Dermis microvascular lymphatic vessel endothelial cell (primary cell): ENCODE results near the gene FER1L5. TPM values are rescaled to one million over a fixed set of nuclear protein-coding genes. Genes with fewer than 3 reads are reported as not detected.

Source experiments
- DNase-seq, 2 donors: peaks; one replicate each; pipeline versions ENCODE4 v3.0.0 to v3.0.0-alpha.2; 2010; ENCODE audit warnings: low read depth in 2 of 2
- total RNA-seq: library from RNA; depleted of rRNA; stranded (reverse); fragments of >200 nt; gene quantifications from 2 replicates; pipeline ENCODE4 v1.2.1, GENCODE V29; 2014

FER1L5 gene
- total RNA-seq, 1 donor from 2014 or later = not detected

GRCh38 chr2:96739633-96740428 lies 97.3 kb downstream of the FER1L5 start, which contains the start of gene LMAN2L:
Gene LMAN2L (minus strand): TSS chr2:96740064. CDS start chr2:96740040, 24 bp downstream.
- peak; percentile 93 to 98 for DNase-seq

- DNase-seq = no peak
Measured at GRCh38 chr2:96747061-96747617, 104.6 kb downstream of the FER1L5 start.

GRCh38 chr2:96751800-96752199 lies 109.2 kb downstream of the FER1L5 start:
- DNase-seq = no peak

- no peak for DNase-seq
Measured at GRCh38 chr2:96753661-96754282, 111.2 kb downstream of the FER1L5 start.

GRCh38 chr2:96754317-96754716 lies 111.8 kb downstream of the FER1L5 start:
- DNase-seq = no peak

Other genes with a start within 250 kb of the FER1L5 start
- gene NEURL3, start 137.4 kb upstream of the FER1L5 start, total RNA-seq = 0.13 TPM in 2 replicates
- gene ARID5A, start 106.0 kb upstream of the FER1L5 start, total RNA-seq = 9.6 and 13.1 TPM in 2 replicates
- gene KANSL3, start 4.5 kb upstream of the FER1L5 start, total RNA-seq = 18.5 and 26.3 TPM in 2 replicates
- gene LMAN2L, start 97.3 kb downstream of the FER1L5 start, total RNA-seq = 14.8 and 20.6 TPM in 2 replicates
- gene CNNM4, start 118.1 kb downstream of the FER1L5 start, total RNA-seq = 1.3 and 2.3 TPM in 2 replicates
- 6.4 and 12.3 TPM in 2 replicates for gene CNNM3, start 173.5 kb downstream of the FER1L5 start, total RNA-seq
- 0.51 and 1.1 TPM in 2 replicates for gene ANKRD23, start 201.3 kb downstream of the FER1L5 start, total RNA-seq
- 5.6 and 6.8 TPM in 2 replicates for gene ANKRD39, start 215.3 kb downstream of the FER1L5 start, total RNA-seq
- 17.3 and 35.4 TPM in 2 replicates for gene SEMA4C, start 227.3 kb downstream of the FER1L5 start, total RNA-seq